SK-N-SH (cell line): ENCODE measurements around the gene ABCA8.
"Not testable (repeated sequence)": the region's sequence is repeated elsewhere in the genome, so short reads cannot be mapped to it uniquely, and the experiment has no call there.

Experiments used
- CHD2 ChIP-seq: fragments of 150-350 bp; IDR thresholded peaks from 2 replicates; pipeline ENCODE4 v1.6.1; 2018; ENCODE audit warnings: low read length; ENCODE audit not compliant: partially characterized antibody
- EP300 ChIP-seq, 2 experiments: IDR thresholded peaks; 2 replicates each; pipeline versions ENCODE4 v1.4.0 to v1.6.1; 2012; ENCODE audit warnings: borderline replicate concordance in 1 of 2, low read depth in 1 of 2, low read length in 1 of 2
- FOXM1 ChIP-seq: IDR thresholded peaks from 2 replicates; pipeline ENCODE4 v1.4.0; 2012; ENCODE audit warnings: low read depth, mild to moderate bottlenecking
- NRF1 ChIP-seq: IDR thresholded peaks from 2 replicates; pipeline ENCODE4 v1.6.1; 2012; ENCODE audit warnings: low read depth, mild to moderate bottlenecking, low read length
- POLR2AphosphoS5 ChIP-seq: IDR thresholded peaks from 2 replicates; pipeline ENCODE4 v1.6.1; 2012; ENCODE audit warnings: low read depth, low read length
- RAD21 ChIP-seq: IDR thresholded peaks from 2 replicates; pipeline ENCODE4 v1.6.1; 2012; ENCODE audit warnings: mild to moderate bottlenecking, low read length
- RCOR1 ChIP-seq: fragments of 150-350 bp; IDR thresholded peaks from 2 replicates; pipeline ENCODE4 v1.6.1; 2017; ENCODE audit warnings: antibody characterized with exemption, low read length
- RFX5 ChIP-seq: IDR thresholded peaks from 2 replicates; pipeline ENCODE4 v1.6.1; 2012; ENCODE audit warnings: mild to moderate bottlenecking, improper control_type of control experiment, low read length
- SIN3A ChIP-seq: IDR thresholded peaks from 2 replicates; pipeline ENCODE4 v1.6.1; 2012; ENCODE audit warnings: low read depth, mild to moderate bottlenecking, low read length, moderate library complexity, borderline replicate concordance
- TEAD4 ChIP-seq: IDR thresholded peaks from 2 replicates; pipeline ENCODE4 v1.4.0; 2012; ENCODE audit warnings: mild to moderate bottlenecking, borderline replicate concordance; ENCODE audit not compliant: insufficient read depth
- YY1 ChIP-seq: IDR thresholded peaks from 2 replicates; pipeline ENCODE4 v1.4.0; 2012; ENCODE audit warnings: low read depth, mild to moderate bottlenecking
- TF ChIP-seq, protein P1 (sequence below): fragments of 200-600 bp; sonication (generic); IDR thresholded peaks from 2 replicates; pipeline ENCODE4 v1.6.1; 2017; ENCODE audit warnings: antibody characterized with exemption, mild to moderate bottlenecking, moderate library complexity
- TF ChIP-seq, protein P2 (sequence below): IDR thresholded peaks from 2 replicates; pipeline ENCODE4 v1.6.1; 2012; ENCODE audit warnings: mild to moderate bottlenecking, low read depth, low read length, moderate library complexity
- TF ChIP-seq, protein P3 (sequence below): IDR thresholded peaks from 2 replicates; pipeline ENCODE4; 2012

DNA sequence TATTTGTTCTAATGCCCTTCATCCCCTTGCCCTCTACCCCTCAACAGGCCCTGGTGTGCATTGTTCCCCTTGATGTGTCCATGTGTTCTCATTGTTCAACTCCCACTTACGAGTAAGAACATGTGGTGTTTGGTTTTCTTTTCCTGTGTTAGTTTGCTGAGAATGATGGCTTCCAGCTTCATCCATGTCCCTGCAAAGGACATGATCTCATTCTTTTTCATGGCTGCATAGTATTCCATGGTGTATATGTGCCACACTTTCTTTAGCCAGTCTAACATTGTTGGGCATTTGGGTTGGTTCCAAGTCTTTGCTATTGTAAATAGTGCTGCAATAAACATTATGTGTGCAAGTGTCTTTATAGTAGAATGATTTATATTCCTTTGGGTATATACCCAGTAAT lies 7.3 kb downstream of the ABCA8 start:
- TF ChIP-seq, protein P1, sequence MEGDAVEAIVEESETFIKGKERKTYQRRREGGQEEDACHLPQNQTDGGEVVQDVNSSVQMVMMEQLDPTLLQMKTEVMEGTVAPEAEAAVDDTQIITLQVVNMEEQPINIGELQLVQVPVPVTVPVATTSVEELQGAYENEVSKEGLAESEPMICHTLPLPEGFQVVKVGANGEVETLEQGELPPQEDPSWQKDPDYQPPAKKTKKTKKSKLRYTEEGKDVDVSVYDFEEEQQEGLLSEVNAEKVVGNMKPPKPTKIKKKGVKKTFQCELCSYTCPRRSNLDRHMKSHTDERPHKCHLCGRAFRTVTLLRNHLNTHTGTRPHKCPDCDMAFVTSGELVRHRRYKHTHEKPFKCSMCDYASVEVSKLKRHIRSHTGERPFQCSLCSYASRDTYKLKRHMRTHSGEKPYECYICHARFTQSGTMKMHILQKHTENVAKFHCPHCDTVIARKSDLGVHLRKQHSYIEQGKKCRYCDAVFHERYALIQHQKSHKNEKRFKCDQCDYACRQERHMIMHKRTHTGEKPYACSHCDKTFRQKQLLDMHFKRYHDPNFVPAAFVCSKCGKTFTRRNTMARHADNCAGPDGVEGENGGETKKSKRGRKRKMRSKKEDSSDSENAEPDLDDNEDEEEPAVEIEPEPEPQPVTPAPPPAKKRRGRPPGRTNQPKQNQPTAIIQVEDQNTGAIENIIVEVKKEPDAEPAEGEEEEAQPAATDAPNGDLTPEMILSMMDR: not testable (repeated sequence)
- not testable (repeated sequence) for TF ChIP-seq CHD2; NRF1; YY1; RFX5; EP300 (IDR thresholded peaks at IDR 0.05; ENCODE audit: borderline replicate concordance in 1 of 2, low read depth in 1 of 2, low read length in 1 of 2); RAD21; POLR2AphosphoS5; FOXM1; SIN3A; RCOR1; TEAD4
- TF ChIP-seq, protein P2, sequence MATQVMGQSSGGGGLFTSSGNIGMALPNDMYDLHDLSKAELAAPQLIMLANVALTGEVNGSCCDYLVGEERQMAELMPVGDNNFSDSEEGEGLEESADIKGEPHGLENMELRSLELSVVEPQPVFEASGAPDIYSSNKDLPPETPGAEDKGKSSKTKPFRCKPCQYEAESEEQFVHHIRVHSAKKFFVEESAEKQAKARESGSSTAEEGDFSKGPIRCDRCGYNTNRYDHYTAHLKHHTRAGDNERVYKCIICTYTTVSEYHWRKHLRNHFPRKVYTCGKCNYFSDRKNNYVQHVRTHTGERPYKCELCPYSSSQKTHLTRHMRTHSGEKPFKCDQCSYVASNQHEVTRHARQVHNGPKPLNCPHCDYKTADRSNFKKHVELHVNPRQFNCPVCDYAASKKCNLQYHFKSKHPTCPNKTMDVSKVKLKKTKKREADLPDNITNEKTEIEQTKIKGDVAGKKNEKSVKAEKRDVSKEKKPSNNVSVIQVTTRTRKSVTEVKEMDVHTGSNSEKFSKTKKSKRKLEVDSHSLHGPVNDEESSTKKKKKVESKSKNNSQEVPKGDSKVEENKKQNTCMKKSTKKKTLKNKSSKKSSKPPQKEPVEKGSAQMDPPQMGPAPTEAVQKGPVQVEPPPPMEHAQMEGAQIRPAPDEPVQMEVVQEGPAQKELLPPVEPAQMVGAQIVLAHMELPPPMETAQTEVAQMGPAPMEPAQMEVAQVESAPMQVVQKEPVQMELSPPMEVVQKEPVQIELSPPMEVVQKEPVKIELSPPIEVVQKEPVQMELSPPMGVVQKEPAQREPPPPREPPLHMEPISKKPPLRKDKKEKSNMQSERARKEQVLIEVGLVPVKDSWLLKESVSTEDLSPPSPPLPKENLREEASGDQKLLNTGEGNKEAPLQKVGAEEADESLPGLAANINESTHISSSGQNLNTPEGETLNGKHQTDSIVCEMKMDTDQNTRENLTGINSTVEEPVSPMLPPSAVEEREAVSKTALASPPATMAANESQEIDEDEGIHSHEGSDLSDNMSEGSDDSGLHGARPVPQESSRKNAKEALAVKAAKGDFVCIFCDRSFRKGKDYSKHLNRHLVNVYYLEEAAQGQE: not testable (repeated sequence)
- TF ChIP-seq, protein P3, sequence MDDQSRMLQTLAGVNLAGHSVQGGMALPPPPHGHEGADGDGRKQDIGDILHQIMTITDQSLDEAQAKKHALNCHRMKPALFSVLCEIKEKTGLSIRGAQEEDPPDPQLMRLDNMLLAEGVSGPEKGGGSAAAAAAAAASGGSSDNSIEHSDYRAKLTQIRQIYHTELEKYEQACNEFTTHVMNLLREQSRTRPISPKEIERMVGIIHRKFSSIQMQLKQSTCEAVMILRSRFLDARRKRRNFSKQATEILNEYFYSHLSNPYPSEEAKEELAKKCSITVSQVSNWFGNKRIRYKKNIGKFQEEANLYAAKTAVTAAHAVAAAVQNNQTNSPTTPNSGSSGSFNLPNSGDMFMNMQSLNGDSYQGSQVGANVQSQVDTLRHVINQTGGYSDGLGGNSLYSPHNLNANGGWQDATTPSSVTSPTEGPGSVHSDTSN: not testable (repeated sequence)
